MM.1S (cell line): ENCODE data around the gene OR51B4.

ENCODE experiments used
- DNase-seq: peaks from one replicate; pipeline ENCODE4 v3.0.0-alpha.2; 2015
- H2AFZ ChIP-seq: fragments of 300-600 bp; sonication (generic); 2 replicates; pipeline ENCODE4 v1.6.0; 2016; ENCODE audit warnings: antibody characterized with exemption, low read length
- H3F3A ChIP-seq: fragments of 300-600 bp; sonication (generic); 2 replicates; pipeline ENCODE4 v1.6.1; 2016; ENCODE audit warnings: mild to moderate bottlenecking, antibody characterized with exemption, low read length, moderate library complexity, mixed read lengths; ENCODE audit not compliant: insufficient read depth
- H3K27ac ChIP-seq: fragments of 300-600 bp; sonication (generic); 2 replicates; pipeline ENCODE4 v1.5.1; 2016; ENCODE audit warnings: mild to moderate bottlenecking, low read length
- H3K27me3 ChIP-seq: fragments of 300-600 bp; sonication (generic); replicated peaks from 2 replicates; pipeline ENCODE4 v1.6.0; 2016; ENCODE audit warnings: low read length; ENCODE audit not compliant: insufficient read depth
- H3K36me3 ChIP-seq: fragments of 300-600 bp; sonication (generic); replicated peaks from 2 replicates; pipeline ENCODE4 v1.6.1; 2016; ENCODE audit warnings: mild to moderate bottlenecking, low read length, mixed read lengths; ENCODE audit not compliant: insufficient read depth
- H3K4me1 ChIP-seq: fragments of 300-600 bp; sonication (generic); 2 replicates; pipeline ENCODE4 v1.6.1; 2016; ENCODE audit warnings: low read length, mixed read lengths
- H3K4me2 ChIP-seq: fragments of 300-600 bp; sonication (generic); 2 replicates; pipeline ENCODE4 v1.6.0; 2016; ENCODE audit warnings: low read depth, low read length
- H3K4me3 ChIP-seq: fragments of 300-600 bp; sonication (generic); 2 replicates; pipeline ENCODE4 v1.5.1; 2016; ENCODE audit warnings: low read length, mixed read lengths
- H3K79me2 ChIP-seq: fragments of 300-600 bp; sonication (generic); 2 replicates; pipeline ENCODE4 v1.6.1; 2016; ENCODE audit warnings: mixed run types, low read length, mixed read lengths
- H3K9ac ChIP-seq: fragments of 300-600 bp; sonication (generic); 2 replicates; pipeline ENCODE4 v1.6.1; 2016; ENCODE audit warnings: low read length, mixed read lengths
- H3K9me2 ChIP-seq: fragments of 300-600 bp; sonication (generic); replicated peaks from 2 replicates; pipeline ENCODE4 v1.6.1; 2016; ENCODE audit warnings: mild to moderate bottlenecking, low read length, mixed read lengths; ENCODE audit not compliant: insufficient read depth
- H3K9me3 ChIP-seq: fragments of 300-600 bp; sonication (generic); replicated peaks from 2 replicates; pipeline ENCODE4 v1.6.1; 2016; ENCODE audit warnings: mild to moderate bottlenecking, low read length, mixed read lengths; ENCODE audit not compliant: insufficient read depth
- H4K20me1 ChIP-seq: fragments of 300-600 bp; sonication (generic); 2 replicates; pipeline ENCODE4 v1.6.1; 2016; ENCODE audit warnings: mild to moderate bottlenecking, low read length, moderate library complexity, mixed read lengths; ENCODE audit not compliant: insufficient read depth
- EZH2 ChIP-seq: fragments of 300-600 bp; sonication (generic); optimal IDR thresholded peaks from 2 replicates; pipeline ENCODE3; 2017; ENCODE audit warnings: low read depth, mild to moderate bottlenecking, antibody characterized with exemption, low read length, mixed read lengths
- EZH2phosphoT487 ChIP-seq: fragments of 300-600 bp; sonication (generic); IDR thresholded peaks from 2 replicates; pipeline ENCODE4 v1.6.1; 2018; ENCODE audit warnings: antibody characterized with exemption, low read length
- TF ChIP-seq, protein P1 (sequence below): fragments of 300-600 bp; sonication (generic); IDR thresholded peaks from 2 replicates; pipeline ENCODE4 v1.5.1; 2016; ENCODE audit warnings: antibody characterized with exemption, low read length, mixed read lengths

The OR51B4 gene

DNA sequence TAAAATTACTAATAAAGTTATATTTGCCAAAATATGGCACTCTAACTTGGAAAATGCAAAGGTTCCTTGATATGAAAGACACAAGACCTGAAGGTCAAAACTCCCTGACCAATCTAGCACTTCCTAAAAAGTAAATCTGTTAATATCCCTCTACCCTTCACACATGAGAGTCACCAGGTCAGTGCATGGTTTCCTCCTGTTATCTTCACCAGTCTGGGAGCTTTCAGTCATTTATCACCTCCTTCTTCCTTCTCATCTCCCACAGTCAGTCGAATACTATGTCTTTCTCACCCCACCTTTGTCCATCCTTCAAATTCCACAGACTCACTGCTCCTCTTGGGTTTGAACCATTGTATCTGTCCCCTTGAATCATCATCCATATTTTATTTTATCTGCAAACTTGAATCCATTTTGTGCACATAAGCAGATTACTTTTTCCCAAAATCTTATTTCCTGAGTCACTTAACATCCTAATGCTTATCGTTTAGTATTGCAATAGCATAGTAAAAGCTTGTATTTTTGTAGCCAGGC is 34.6 kb downstream of the OR51B4 start:
- Histone ChIP-seq H3K36me3 (no peaks in the 10 kb centered on the region), H3K4me3 (no peak overlapping the region), H2AFZ (no peak overlapping the region), H3K4me2 (no peak overlapping the region), H3K9me3 (no peaks in the 10 kb centered on the region), H4K20me1 (no peaks in the 10 kb centered on the region), H3K4me1 (no peaks in the 10 kb centered on the region), H3K27ac (no peak overlapping the region), H3K9ac (no peak overlapping the region), H3F3A (no peaks in the 10 kb centered on the region), H3K9me2 (no peaks in the 10 kb centered on the region), H3K79me2 (no peaks in the 10 kb centered on the region), H3K27me3 (no peaks in the 10 kb centered on the region)
- DNase-seq: no peak
- TF ChIP-seq, protein P1, sequence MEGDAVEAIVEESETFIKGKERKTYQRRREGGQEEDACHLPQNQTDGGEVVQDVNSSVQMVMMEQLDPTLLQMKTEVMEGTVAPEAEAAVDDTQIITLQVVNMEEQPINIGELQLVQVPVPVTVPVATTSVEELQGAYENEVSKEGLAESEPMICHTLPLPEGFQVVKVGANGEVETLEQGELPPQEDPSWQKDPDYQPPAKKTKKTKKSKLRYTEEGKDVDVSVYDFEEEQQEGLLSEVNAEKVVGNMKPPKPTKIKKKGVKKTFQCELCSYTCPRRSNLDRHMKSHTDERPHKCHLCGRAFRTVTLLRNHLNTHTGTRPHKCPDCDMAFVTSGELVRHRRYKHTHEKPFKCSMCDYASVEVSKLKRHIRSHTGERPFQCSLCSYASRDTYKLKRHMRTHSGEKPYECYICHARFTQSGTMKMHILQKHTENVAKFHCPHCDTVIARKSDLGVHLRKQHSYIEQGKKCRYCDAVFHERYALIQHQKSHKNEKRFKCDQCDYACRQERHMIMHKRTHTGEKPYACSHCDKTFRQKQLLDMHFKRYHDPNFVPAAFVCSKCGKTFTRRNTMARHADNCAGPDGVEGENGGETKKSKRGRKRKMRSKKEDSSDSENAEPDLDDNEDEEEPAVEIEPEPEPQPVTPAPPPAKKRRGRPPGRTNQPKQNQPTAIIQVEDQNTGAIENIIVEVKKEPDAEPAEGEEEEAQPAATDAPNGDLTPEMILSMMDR: no peak
- TF ChIP-seq EZH2phosphoT487 (no peak), EZH2 (no peak)

DNA sequence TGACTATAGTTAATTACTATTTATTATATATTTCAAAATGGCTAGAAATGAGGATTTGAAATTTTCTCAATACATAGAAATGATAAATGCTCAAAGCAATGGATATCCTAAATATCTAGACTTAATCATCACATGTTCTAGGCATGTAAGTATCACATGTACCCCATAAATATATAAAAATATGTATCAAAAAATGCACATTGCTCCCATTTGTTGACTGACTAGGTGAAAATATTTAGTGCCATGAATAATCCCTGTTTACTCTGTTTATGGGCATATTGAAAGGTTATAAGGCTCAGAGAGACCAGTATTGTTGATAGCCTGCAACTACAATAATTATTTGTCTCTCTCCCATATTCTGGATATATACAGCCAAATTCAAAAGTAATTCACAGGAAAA is 35.1 kb downstream of the OR51B4 start:
- Histone ChIP-seq H2AFZ (no peak overlapping the region), H3K27me3 (no peaks in the 10 kb centered on the region), H3K4me2 (no peak overlapping the region), H3K79me2 (no peaks in the 10 kb centered on the region), H3K4me3 (no peak overlapping the region), H3K36me3 (no peaks in the 10 kb centered on the region), H3K9ac (no peak overlapping the region), H3K9me3 (no peaks in the 10 kb centered on the region), H3K9me2 (no peaks in the 10 kb centered on the region), H3K27ac (no peak overlapping the region), H3F3A (no peaks in the 10 kb centered on the region), H4K20me1 (no peaks in the 10 kb centered on the region), H3K4me1 (no peaks in the 10 kb centered on the region)
- DNase-seq: no peak
- TF ChIP-seq EZH2phosphoT487 (no peak), EZH2 (no peak)
- TF ChIP-seq, protein P1: no peak

DNA sequence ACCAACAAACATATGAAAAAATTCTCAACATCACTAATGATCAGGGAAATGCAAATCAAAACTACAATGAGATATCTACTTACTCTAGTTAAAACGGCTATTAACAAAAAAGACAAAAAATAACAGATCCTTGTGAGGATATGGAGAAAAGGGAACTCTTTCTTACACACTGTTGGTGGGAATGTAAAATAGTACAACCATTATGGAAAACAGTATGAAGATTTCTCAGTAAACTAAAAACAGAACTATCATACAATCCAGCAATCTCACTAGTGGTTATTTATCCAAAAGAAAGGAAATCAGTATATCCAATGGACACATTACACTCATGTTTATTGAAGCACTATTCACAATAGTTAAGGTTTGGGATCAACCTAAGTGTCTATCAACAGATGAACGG is 35.9 kb downstream of the OR51B4 start:
- no peak overlapping the region for H3K9ac ChIP-seq
- no peak overlapping the region for H3K27ac ChIP-seq
- H3K4me3 ChIP-seq: no peak overlapping the region
- no peaks in the 10 kb centered on the region for H3K9me2 ChIP-seq
- no peaks in the 10 kb centered on the region for H3K4me1 ChIP-seq
- H4K20me1 ChIP-seq: no peaks in the 10 kb centered on the region
- no peaks in the 10 kb centered on the region for H3F3A ChIP-seq
- H3K4me2 ChIP-seq: no peak overlapping the region
- no peaks in the 10 kb centered on the region for H3K79me2 ChIP-seq
- TF ChIP-seq, protein P1: no peak
- TF ChIP-seq EZH2 (no peak), EZH2phosphoT487 (no peak)
- DNase-seq: no peak
- H3K27me3 ChIP-seq: no peaks in the 10 kb centered on the region
- H3K36me3 ChIP-seq: no peaks in the 10 kb centered on the region
- no peak overlapping the region for H2AFZ ChIP-seq
- no peaks in the 10 kb centered on the region for H3K9me3 ChIP-seq
